Glutamatergic neuron (in vitro differentiated cells): ENCODE data around the gene DUSP19. TPM values are rescaled to one million over a fixed set of nuclear protein-coding genes. Genes with fewer than 3 reads are reported as not detected.

ENCODE experiments used
- DNase-seq: peaks from one replicate; pipeline ENCODE4 v3.0.0; 2022
- H3K27ac Mint-ChIP-seq: one replicate; pipeline ENCODE4 v1.8.0; 2020; ENCODE audit warnings: mild to moderate bottlenecking, mixed read lengths, inconsistent platforms; ENCODE audit not compliant: unreplicated experiment
- H3K27me3 Mint-ChIP-seq: one replicate; pipeline ENCODE4 v1.8.0; 2020; ENCODE audit warnings: mild to moderate bottlenecking, moderate library complexity, mixed read lengths, inconsistent platforms; ENCODE audit not compliant: unreplicated experiment
- H3K36me3 Mint-ChIP-seq: one replicate; pipeline ENCODE4 v1.8.0; 2020; ENCODE audit warnings: mild to moderate bottlenecking, mixed read lengths, inconsistent platforms; ENCODE audit not compliant: unreplicated experiment
- H3K4me1 Mint-ChIP-seq: one replicate; pipeline ENCODE4 v1.8.0; 2020; ENCODE audit warnings: mild to moderate bottlenecking, low read depth, mixed read lengths, inconsistent platforms; ENCODE audit not compliant: unreplicated experiment
- H3K4me3 Mint-ChIP-seq: one replicate; pipeline ENCODE4 v1.8.0; 2020; ENCODE audit warnings: mild to moderate bottlenecking, mixed read lengths, inconsistent platforms; ENCODE audit not compliant: unreplicated experiment
- H3K9me3 Mint-ChIP-seq: one replicate; pipeline ENCODE4 v1.8.0; 2020; ENCODE audit warnings: mild to moderate bottlenecking, moderate library complexity, mixed read lengths, inconsistent platforms; ENCODE audit not compliant: unreplicated experiment
- total RNA-seq: library from RNA; stranded (reverse); fragmentation: NEBNext Ultra II Directional; extraction: Animal tissue kit (Norgen Biotek cat#: 25700); gene quantifications from one replicate; pipeline ENCODE4 v1.2.1, GENCODE V29; 2021; ENCODE audit not compliant: unreplicated experiment
- TF ChIP-seq, protein P1 (sequence below): fragments of 200-600 bp; sonication (generic); IDR thresholded peaks from one replicate; pipeline ENCODE4 v1.5.0; 2021; ENCODE audit not compliant: partially characterized antibody, unreplicated experiment

The DUSP19 gene
- total RNA-seq, 1 donor from 2014 or later = 1.6 TPM

DNA sequence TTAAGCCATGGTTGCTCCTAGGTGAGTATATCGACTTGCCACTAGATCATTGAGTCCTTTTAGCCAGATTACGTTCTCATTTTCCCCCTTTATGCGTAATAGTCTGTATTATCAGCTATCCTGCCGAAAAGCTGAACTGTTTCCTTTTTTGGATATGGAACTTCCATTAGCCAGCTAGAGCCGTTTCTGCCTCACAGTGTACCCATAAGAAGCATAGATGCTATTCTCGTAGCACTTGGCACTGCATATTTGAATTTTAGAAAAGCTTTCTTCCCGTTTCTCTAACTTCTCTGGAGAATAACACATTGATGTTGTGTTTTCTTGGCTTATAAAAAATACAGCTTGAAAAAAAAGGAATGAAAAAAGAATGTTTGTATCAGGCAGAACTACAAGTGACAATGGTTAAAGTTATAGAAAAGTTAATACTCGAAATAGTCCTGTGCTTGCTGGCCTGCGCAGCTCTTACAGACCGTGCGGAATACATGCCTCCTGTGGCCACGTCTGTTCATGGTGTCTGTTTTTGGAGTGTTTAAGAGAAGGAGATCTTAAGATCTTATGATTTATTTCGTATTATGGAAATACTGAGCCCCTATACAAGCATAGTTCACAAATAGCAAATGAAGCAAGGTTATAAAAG lies 710 bp downstream of the DUSP19 start:
- no peaks in the 10 kb centered on the region for H3K36me3 Mint-ChIP-seq
- no peaks in the 10 kb centered on the region for H3K9me3 Mint-ChIP-seq
- H3K27ac Mint-ChIP-seq = no peak overlapping the region
- H3K27me3 Mint-ChIP-seq = no peaks in the 10 kb centered on the region
- no peak for DNase-seq
- H3K4me1 Mint-ChIP-seq = no peaks in the 10 kb centered on the region
- TF ChIP-seq, protein P1, sequence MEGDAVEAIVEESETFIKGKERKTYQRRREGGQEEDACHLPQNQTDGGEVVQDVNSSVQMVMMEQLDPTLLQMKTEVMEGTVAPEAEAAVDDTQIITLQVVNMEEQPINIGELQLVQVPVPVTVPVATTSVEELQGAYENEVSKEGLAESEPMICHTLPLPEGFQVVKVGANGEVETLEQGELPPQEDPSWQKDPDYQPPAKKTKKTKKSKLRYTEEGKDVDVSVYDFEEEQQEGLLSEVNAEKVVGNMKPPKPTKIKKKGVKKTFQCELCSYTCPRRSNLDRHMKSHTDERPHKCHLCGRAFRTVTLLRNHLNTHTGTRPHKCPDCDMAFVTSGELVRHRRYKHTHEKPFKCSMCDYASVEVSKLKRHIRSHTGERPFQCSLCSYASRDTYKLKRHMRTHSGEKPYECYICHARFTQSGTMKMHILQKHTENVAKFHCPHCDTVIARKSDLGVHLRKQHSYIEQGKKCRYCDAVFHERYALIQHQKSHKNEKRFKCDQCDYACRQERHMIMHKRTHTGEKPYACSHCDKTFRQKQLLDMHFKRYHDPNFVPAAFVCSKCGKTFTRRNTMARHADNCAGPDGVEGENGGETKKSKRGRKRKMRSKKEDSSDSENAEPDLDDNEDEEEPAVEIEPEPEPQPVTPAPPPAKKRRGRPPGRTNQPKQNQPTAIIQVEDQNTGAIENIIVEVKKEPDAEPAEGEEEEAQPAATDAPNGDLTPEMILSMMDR = no peak
- H3K4me3 Mint-ChIP-seq = peak overlapping the region; percentile 95

DNA sequence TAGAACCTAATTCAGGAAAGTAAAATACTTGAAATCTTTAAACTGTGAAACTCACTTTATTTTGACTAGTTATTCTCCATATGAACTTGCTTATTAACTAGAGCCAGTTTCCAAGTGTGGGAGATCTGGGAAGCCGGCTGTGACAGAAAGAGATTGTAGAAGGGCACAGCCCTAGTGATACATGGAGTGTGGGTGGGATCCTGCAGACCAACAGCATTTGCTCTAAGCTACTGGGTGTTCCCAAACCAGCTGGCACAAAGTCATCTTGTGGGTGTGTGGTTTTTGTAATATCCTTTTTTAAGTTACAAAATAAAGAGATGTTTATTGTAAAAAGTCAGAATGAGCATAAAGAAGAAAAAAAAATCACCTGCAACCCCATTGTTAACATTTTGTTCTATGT lies 3.4 kb downstream of the DUSP19 start:
- Mint-ChIP-seq H3K36me3 (no peaks in the 10 kb centered on the region), H3K9me3 (no peaks in the 10 kb centered on the region), H3K27ac (no peak overlapping the region), H3K4me1 (no peaks in the 10 kb centered on the region), H3K4me3 (no peak overlapping the region), H3K27me3 (no peaks in the 10 kb centered on the region)
- DNase-seq = no peak
- TF ChIP-seq, protein P1 = no peak

DNA sequence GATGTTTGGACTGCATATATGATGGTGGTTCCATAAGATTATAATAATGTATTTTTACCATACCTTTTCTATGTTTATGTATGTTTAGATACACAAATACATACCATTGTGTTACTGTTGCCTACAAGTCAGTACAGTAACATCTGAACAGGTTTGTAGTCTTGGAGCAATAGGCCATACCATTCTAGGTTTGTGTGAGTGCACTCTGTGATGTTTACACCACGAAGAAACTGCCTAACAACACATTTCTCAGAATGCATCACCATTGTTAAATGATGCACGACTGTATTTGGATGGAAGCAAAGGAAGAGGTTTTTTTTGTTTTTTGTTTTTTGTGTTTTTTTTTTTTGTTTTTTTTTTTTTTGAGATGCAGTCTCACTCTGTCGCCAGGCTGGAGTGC lies 9.5 kb downstream of the DUSP19 start:
- no peak overlapping the region for H3K4me3 Mint-ChIP-seq
- no peaks in the 10 kb centered on the region for H3K4me1 Mint-ChIP-seq
- no peak overlapping the region for H3K27ac Mint-ChIP-seq
- DNase-seq = no peak
- no peaks in the 10 kb centered on the region for H3K36me3 Mint-ChIP-seq
- no peaks in the 10 kb centered on the region for H3K27me3 Mint-ChIP-seq
- TF ChIP-seq, protein P1 = no peak
- no peaks in the 10 kb centered on the region for H3K9me3 Mint-ChIP-seq

DNA sequence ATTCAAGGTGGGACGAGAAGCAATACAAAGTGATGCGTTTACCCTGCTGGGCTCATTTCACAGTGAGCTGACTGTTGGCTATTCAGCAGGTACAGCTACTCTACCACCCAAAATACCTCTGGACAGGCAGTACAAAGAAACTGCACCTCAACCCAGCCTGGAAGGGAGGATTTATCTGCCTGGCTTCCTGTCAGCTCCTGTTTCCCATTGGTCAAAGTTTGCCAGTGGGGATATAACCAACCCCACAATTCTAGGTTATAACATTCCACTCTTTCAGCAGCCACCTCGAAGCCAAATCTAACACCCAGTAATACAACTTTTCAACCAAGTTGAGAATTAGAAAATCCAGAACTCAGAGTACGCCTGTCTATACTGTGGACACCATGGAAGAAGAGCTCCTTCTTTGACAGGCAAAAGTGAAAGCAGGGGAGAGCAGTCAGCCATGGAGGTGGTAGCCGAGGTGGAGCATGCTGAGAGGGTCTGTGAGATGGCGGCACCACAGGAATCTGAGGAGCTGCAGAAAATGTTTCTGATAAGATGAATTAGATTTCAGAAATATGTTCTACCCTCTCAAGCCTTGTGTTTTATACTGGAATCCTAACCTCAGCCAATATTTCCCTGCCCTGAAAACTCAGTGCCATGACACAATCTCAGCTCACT lies 10.8 kb downstream of the DUSP19 start:
- Mint-ChIP-seq H3K36me3 (no peaks in the 10 kb centered on the region), H3K4me1 (no peaks in the 10 kb centered on the region), H3K9me3 (no peaks in the 10 kb centered on the region), H3K4me3 (no peak overlapping the region), H3K27ac (no peak overlapping the region), H3K27me3 (no peaks in the 10 kb centered on the region)
- DNase-seq = no peak
- TF ChIP-seq, protein P1 = no peak

DNA sequence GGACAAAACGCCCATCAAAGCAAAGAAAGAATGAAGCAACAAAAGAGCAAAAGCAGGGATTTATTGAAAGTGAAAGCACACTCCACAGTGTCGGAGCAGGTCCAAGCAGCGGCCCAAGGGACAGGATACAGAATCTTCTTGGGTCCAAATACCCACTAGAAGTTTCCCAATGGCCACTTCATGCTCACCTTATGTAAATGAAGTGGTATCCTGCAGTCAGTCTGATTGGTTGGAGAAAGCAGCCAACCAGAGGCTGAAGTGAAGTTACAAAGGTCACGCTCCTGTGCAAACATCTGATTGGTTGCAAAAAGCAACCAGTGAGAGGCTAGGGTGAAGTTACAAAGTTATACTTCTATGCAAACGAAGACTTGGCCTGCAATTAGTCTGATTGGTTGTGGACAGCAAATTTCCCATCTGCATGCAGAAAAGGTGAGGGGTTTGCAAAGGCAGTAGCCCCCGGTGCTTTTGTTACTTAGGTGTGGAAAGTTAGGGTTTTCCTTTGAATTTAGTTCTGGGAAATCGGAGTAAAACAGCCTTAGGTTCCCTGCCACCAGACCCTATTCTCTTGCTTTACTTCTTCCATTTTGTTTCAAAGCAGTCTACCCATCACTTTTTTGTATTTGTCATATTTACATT lies 12.9 kb downstream of the DUSP19 start:
- no peaks in the 10 kb centered on the region for H3K27me3 Mint-ChIP-seq
- no peak overlapping the region for H3K4me3 Mint-ChIP-seq
- TF ChIP-seq, protein P1 = no peak
- no peak for DNase-seq
- H3K36me3 Mint-ChIP-seq = no peaks in the 10 kb centered on the region
- no peaks in the 10 kb centered on the region for H3K4me1 Mint-ChIP-seq
- no peak overlapping the region for H3K27ac Mint-ChIP-seq
- no peaks in the 10 kb centered on the region for H3K9me3 Mint-ChIP-seq
